SKM-1 treated with dmso at 0.1 percent for 144 hours (cell line): ENCODE measurements around the gene C18orf32.
"Not testable (repeated sequence)": the region's sequence is repeated elsewhere in the genome, so short reads cannot be mapped to it uniquely, and the experiment has no call there.

Experiments used
- DNase-seq: peaks from one replicate; lab custom pipeline; 2025; ENCODE audit not compliant: unreplicated experiment; lab: John Stamatoyannopoulos, UW

The C18orf32 gene

GRCh38 chr18:49486953-49487710 is at the start of gene C18orf32:
Gene C18orf32 (minus strand): TSS chr18:49487234. CDS start chr18:49483748, 3,486 bp downstream.
- peak; percentile 89 for DNase-seq

- DNase-seq, result no peak
These were observed 48.0 kb upstream of the C18orf32 start for GRCh38 chr18:49534846-49535601.

DNA sequence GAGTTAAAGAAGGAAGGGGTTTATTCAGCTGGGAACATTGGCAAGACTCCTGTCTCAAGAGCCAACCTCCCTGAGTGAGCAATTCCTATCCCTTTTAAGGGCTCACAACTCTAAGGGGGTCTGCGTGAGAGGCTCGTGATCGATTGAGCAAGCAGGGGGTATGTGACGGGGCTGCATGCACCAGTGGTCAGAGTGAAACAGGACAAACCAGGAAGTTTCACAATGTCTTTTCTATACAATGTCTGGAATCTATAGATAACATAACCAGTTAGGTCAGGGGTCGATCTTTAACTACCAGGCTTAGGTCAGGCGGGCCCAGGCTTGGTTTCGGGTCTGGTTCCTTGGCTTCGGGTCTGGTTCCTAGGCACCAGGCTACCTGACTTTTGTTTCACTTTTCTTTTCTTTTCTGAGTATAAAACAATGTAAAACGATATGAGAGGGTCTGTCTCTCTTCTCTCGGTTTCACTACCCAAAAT is 44.7 kb upstream of the C18orf32 start:
- DNase-seq, result peak; percentile 66

GRCh38 chr18:49529596-49529995 is 42.6 kb upstream of the C18orf32 start:
- no peak for DNase-seq

DNA sequence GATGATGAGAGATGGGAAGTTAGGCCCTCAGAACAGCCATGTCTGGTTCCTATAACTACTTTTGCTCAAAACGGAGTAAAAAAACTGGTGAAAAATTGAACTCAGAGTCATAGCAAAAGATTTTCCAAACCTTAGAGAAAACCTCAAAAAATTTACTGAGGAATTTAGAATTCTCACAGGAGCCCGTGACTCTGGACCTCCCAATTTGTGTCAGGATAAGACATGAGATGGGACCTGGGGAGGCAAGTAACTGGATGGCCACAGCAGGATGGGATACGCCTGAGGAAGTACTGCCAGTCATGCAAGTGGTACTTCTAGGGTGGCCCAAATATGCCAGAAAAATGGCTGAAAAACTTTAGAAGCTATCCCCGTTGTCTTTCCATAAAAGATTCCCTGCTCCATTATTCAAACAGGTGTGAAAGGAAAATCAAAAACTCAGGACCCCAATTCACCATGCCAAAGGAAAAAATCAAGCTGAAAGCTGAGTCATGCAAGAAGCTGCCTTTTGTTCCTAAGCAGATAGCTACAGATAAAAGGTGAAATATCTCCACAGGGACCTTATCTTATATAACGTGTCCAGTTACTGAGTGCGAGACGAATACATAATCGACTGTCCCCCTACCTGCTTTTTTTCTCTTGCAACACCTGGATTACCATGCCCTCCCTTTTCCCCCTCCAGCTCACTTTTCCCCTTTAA is 40.7 kb upstream of the C18orf32 start:
- DNase-seq, result no peak

- DNase-seq, result no peak
These were observed 38.9 kb upstream of the C18orf32 start for GRCh38 chr18:49525981-49526380.

DNA sequence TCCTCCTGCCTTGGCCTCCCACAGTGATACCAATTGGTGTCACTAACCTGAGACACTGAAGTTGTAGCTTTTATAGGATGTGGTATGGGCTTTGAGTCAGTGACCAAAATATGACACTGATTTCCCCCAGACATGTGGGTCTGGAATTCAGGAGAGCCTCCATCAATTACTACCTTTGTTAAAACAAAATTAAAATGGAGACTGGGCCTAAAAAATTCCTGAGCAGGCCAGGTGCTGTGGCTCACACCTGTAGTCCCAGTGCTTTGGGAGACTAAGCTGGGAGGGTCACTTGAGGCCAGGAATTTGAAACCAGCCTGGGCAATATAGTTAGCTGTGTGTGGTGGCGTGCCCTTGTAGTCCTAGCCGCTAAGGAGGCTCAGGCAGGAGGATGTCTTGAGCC is 37.9 kb upstream of the C18orf32 start:
- no peak for DNase-seq

DNA sequence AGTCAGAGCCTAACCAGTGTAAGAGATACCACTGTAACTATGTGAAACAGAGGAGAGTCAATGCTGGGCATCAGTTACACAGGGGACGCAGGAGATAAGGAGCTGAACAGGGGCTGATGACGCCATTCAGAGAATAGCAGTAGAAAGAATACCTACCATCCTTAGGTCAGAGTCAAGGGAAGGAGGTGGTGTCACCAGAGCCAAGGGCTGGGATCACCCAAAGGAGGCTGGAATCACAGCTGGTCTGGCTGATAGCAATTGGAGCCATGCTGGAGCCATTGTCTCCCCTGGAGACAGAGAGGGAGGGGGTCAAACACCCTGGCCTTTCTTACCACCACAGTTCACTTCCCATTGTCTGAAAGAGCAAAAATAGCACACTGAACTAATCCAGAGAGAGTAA is 37.3 kb upstream of the C18orf32 start:
- no peak for DNase-seq

- not testable (repeated sequence) for DNase-seq
These were observed 36.6 kb upstream of the C18orf32 start for GRCh38 chr18:49523580-49524093.

GRCh38 chr18:49521216-49521835 is 34.3 kb upstream of the C18orf32 start:
- DNase-seq, result no peak

- DNase-seq, result no peak
These were observed 33.7 kb upstream of the C18orf32 start for GRCh38 chr18:49520661-49521145.

DNA sequence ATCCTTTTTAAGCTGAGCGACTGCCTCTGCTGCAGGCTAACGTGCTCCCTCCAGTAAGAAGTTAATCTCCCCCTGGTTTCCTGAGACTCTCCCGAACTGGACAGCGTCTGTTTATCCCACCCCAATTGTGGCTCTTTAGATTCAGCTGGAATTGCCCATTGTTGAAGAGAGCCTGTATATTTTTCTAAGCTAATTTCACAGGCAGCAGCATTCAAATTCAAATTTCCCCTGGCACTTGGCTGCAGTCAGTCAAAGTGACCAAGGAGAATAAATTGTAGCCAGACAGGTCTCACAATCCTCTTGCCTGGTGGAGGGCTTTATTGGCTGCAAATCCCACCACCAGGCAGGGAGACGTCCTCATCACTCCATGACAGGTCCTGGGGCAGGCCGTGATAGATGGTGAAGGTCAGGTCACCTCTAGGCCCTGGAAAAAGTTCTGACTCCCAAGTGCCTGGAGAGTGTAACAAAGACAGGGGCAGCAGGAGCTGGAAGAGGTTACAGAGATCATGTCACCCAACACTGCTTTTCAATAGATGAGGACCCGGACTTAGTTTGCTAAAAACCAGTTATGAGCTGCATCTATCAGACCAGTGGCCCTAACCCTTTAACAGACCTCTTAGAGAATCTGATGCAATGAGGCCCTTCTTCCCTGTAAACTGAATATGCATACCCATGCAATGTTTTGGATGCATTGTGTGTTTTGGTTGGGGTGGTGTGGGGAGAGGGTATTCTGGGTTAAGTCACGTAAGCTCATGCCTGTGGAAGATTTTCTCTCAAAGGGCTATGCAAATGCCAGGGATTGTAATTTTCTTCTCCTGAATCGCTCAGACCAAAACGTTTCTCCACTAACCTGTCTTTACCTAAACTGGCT is 32.3 kb upstream of the C18orf32 start:
- DNase-seq, result no peak

GRCh38 chr18:49517483-49517882 is 30.4 kb upstream of the C18orf32 start:
- DNase-seq, result no peak

DNA sequence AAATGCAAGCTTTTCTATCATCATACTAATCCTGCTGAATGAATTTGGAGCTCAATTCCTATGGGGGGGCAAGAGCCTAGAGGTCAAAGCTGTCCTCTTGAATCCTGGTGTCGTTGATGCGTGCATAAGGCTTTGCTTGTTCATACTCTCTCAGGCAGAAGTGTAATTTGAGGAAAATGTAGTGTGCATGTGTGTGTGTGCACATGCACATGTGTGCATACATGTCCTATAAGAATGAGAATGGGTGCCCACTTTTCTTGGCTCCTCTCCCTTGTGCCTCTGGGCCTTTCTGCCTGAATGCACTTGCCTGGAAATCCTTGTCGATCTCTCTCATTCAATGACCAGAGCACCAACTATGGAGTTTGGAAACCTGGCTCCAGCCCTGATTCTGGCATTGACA is 28.5 kb upstream of the C18orf32 start:
- no peak for DNase-seq

DNA sequence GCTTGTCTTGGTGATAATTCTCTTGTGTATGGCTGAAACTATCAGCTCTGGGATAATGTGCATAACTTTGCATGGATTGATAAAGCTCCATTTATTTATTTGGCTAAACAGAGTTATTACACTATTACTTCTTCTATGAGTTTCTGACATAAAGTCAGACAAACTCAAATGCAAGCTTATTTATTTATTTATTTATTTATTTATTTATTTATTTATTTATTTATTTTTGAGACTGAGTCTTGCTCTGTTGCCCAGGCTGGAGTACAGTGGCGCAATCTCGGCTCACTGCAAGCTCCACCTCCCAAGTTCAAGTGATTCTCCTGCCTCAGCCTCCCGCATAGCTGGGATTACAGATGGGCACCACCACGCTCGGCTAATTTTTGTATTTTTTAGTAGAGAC is 28.0 kb upstream of the C18orf32 start:
- not testable (repeated sequence) for DNase-seq

DNA sequence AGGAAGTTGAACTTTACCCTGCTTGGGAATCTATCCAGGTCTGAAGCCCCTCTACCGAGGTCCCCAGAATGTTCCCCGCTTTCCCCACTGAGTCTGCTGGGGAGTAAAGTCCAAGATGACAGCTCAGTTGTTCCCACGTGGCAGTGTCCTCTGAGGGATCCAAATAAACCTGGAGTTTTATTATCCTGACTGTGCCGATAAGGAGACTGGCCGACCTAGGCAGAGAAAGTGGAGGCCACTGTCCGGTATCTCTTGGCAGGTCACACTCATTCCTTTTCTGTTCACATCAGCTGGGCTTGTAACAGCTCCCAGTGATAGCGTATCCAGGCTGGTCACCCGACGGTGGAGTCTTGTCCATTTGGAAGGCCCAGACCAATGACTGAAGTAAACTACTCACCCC is 27.5 kb upstream of the C18orf32 start:
- DNase-seq, result no peak

DNA sequence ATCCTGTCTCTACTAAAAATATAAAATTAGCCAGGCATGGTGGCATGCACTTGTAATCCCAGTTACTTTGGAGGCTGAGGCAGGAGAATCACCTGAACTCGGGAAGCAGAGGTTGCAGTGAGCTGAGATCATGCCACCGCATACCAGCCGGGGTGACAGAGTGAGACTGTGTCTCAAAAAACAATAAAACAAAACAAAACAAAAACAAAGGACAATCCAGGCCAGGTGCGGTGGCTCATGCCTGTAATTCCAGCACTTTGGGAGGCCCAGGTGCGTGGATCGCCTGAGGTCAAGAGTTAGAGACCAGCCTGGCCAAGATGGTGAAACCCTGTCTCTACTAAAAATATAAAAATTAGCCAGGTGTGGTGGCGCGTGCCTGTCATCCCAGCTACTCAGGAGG is 25.8 kb upstream of the C18orf32 start:
- not testable (repeated sequence) for DNase-seq

DNA sequence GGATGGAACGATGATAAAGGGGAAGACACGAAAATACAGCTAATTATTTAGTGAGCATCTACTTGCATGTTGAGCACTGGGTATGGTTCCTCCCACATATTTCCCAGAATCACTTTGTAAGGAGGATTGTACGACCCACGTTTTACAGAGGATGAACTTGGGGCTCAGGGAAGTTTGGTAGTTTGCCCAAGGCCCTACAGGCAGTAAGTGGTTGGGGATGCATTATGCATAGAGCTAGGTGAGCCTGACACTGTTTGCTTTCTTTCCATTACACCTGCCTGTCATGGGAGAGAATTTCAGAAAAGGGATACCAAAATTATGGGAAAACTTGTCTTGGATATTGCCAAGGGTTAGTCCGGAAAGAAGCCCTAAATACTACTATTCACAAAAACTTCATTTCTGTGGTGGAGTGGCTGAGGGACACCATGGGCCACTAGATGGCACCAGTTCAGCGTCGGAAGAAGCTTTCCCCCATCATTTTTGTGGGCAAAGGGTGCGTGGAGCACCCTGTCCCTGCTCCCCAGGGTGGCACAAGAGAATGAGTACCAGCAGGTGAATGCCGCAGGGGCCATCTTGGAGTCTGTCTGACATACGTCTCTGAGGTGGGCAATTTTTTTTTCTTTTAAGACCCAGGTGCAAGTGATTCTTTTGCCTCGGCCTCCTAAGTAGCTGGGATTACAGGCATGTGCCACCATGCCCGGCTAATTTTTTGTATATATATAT is 23.5 kb upstream of the C18orf32 start:
- DNase-seq, result peak; percentile 45

- not testable (repeated sequence) for DNase-seq
These were observed 19.4 kb upstream of the C18orf32 start for GRCh38 chr18:49506438-49506837.
